Small intestine (tissue), 7 donors: ENCODE results near the gene RPL36. TPM values are rescaled to one million over a fixed set of nuclear protein-coding genes. Genes with fewer than 3 reads are reported as not detected.

Experiments
- DNase-seq, 2 donors: peaks; one replicate each; pipeline versions ENCODE4 v3.0.0 to v3.0.0-alpha.2; 2013
- FAIRE-seq: peaks from 2 replicates; lab custom pipeline; 2012; peaks lifted over from hg19 to GRCh38; lab: Jason Lieb, UNC
- H3K27ac ChIP-seq, 3 donors: one replicate each; pipeline ENCODE4 v1.5.1; 2013; ENCODE audit warnings: low read length in 2 of 3, mild to moderate bottlenecking in 2 of 3, control low read depth in 1 of 3, inconsistent platforms in 1 of 3, low read depth in 1 of 3, moderate library complexity in 1 of 3
- H3K27me3 ChIP-seq, 3 donors: one replicate each; pipeline ENCODE4 v1.6.1; 2013; ENCODE audit warnings: low read length in 3 of 3, inconsistent platforms in 1 of 3; ENCODE audit not compliant: control insufficient read depth in 3 of 3, insufficient read depth in 3 of 3
- H3K36me3 ChIP-seq, 3 donors: one replicate each; pipeline ENCODE4 v1.6.1; 2013; ENCODE audit warnings: low read length in 3 of 3, inconsistent platforms in 1 of 3, low read depth in 1 of 3, mild to moderate bottlenecking in 1 of 3, moderate library complexity in 1 of 3; ENCODE audit not compliant: control insufficient read depth in 3 of 3, insufficient read depth in 2 of 3
- H3K4me1 ChIP-seq, 3 donors: one replicate each; pipeline ENCODE4 v1.6.1; 2013; ENCODE audit warnings: low read length in 2 of 3, inconsistent platforms in 1 of 3, low read depth in 1 of 3, mild to moderate bottlenecking in 1 of 3, moderate library complexity in 1 of 3; ENCODE audit not compliant: control insufficient read depth in 3 of 3, insufficient read depth in 2 of 3
- H3K4me3 ChIP-seq, 3 donors: one replicate each; pipeline ENCODE4 v1.5.1; 2013; ENCODE audit warnings: low read length in 3 of 3, control low read depth in 1 of 3, inconsistent platforms in 1 of 3, low read depth in 1 of 3, mild to moderate bottlenecking in 1 of 3, moderate library complexity in 1 of 3
- H3K9me3 ChIP-seq, 2 donors: one replicate each; pipeline ENCODE4 v1.6.1; 2013; ENCODE audit warnings: low read depth in 1 of 2, low read length in 1 of 2; ENCODE audit not compliant: control insufficient read depth in 2 of 2, insufficient read depth in 1 of 2
- WGBS, 3 donors: extraction: QIAGEN DNeasy Blood & Tissue Kit; methylation state at CpG; one replicate each; pipeline ENCODE4 v1.1.7; 2013; 5-methylcytosine and 5-hydroxymethylcytosine counted together
- polyA plus RNA-seq, 4 donors: library from polyadenylated mRNA; stranded (reverse) in 3 of 4; unstranded in 1 of 4; fragments of 200-250 nt in 3 of 4; fragments of 120-200 nt in 1 of 4; gene quantifications; one replicate each; pipeline versions ENCODE4 v1.2.1 to v1.2.3, GENCODE V29; 2013
- donor health status: healthy with polysubstance abuse.
- donor health status: control.
- donor health status: control.
- donor health status: Bipolar disorder and iron deficiency.
- donor health status: healthy.

RPL36 gene
- polyA plus RNA-seq, 4 donors: 945 to 1,946 (median 1,407) TPM

DNA sequence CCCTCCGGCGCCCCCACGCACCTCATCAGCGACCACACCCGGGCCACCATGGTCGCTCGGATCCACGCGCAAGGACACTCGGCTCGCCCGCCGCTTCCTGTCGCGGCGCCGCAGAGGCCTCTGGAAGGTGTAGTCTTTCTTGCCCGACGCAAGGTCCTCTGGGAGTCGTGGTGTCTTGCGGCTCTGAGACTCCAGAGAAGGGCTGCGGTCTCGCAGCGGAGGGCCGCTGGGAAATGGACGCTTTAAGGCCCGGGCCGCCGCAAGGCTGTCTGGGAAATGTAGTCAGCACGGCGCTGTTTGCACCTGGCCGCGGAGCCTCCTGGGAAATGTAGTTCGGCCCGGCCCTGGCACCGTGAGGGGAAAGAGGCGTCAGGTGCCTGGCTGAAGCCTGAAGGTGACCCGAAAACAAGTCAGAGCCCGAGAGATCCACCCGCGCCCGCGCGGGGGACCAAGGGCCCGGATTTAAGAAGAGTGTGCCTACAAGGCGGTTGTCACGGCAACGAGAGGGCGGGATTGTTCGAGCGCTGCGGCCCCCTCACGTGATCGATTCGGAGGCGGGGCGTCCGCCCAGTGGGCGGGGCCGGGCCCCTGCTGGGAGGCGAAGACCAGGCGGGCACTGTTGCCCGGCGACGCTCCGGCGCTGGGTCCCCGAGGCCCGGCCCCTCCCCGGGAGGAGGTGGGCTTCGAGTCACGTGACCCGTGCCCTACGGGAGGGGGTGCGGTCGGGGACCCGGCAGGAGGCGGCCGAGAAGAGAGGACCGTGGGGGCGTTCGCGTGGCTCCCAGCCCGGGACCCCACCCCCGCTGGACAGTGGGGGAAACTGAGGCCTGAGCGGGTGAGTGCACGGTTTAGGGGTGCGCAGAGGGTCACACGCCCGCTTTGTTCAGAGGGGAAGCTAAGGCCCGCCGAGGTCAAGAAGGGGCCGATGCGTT, 9.4 kb upstream of the RPL36 start, which contains the start of the genes HSD11B1L and MICOS13:
Gene HSD11B1L (plus strand): TSS at position 591 of the 932 bp plus-strand sequence. CDS start 3,806 bp downstream, outside the sequence.
Gene MICOS13 (minus strand): TSS at position 80 of the 932 bp plus-strand sequence. CDS start 30 bp downstream, at position 50.
- WGBS, 3 donors: 0 to 1% (median 1%) methylated on average over 80 to 94 of the region's 94 CpGs
- Histone ChIP-seq H3K4me3 (peak within 1 kb of the TSS; percentile 55 to 98 (median 64)), H3K9me3 (no peaks in the 10 kb centered on the region), H3K36me3 (peaks cover 0 to 17% (median 0%) of the 10 kb centered on the region in 3 donors), H3K27ac (peak within 1 kb of the TSS; percentile 51 to 83 (median 80)), H3K4me1 (peaks cover 1 to 10% (median 6%) of the 10 kb centered on the region in 3 donors), H3K27me3 (peaks cover 0 to 4% (median 0%) of the 10 kb centered on the region in 3 donors)
- FAIRE-seq: peak; percentile 85
- peak; percentile 99 to 100 for DNase-seq

DNA sequence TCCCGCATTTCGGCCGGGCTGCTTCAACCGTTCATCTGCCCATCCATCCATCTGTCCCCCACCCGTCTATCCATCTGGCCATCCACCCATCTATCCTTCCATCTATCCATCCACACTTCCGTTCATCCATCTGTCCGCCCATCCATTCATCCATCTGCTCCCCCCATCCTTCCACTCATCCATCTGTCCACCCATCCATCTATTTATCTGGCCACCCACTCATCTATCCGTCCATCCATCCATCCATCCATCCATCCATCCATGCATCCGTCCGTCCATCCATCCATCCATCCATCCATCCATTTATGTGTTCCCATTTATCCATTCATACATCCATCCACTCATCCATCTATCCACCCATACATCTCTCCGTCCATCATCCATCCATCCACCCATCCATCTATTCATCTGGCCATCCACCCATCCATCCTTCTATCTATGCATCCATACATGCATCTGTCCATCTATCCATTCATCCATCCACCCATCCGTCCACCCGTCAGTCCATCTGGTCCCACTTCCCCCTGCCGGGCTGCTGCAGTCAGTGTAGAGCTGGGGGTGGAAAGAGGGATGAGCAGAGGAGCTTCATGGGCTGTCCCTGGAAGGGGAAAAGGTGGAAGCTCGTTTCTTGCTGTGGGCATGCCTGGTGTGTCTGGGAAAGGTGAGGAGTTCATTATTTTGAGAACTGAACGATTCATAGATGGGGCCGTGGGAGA, 8.5 kb upstream of the RPL36 start:
- WGBS, 3 donors: 63 to 69% (median 65%) methylated on average over 15 to 17 of the region's 17 CpGs
- peaks cover 0 to 17% (median 0%) of the 10 kb centered on the region in 3 donors for H3K36me3 ChIP-seq
- H3K4me1 ChIP-seq: peaks cover 1 to 14% (median 6%) of the 10 kb centered on the region in 3 donors
- DNase-seq (no peak), FAIRE-seq (no peak)
- no peaks in the 10 kb centered on the region for H3K9me3 ChIP-seq
- peaks cover 0 to 4% (median 0%) of the 10 kb centered on the region in 3 donors for H3K27me3 ChIP-seq
- H3K4me3 ChIP-seq: peak overlapping the region in 1 of 3 donors; percentile 98
- no peak overlapping the region for H3K27ac ChIP-seq

DNA sequence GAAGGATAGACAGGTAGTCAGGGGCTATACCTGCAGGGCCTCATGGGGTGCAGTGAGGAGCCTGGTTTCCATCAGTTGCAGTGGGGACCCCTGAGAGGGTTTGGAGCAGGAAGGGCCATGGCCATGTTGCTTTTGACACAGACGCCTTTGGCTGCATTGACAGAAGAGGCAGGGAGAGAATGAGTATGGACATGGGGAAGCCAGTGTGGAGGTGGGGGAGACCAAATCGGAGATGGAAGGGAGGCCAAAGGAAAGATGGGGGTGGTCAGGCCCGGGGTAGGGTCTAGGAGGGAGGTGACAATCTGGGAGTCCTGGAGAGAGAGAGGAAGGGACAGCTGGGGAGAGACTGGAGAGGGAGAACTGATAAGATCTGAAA, 8.0 kb upstream of the RPL36 start:
- Histone ChIP-seq H3K9me3 (no peaks in the 10 kb centered on the region), H3K4me3 (no peak overlapping the region), H3K27me3 (peaks cover 0 to 4% (median 0%) of the 10 kb centered on the region in 3 donors), H3K36me3 (peaks cover 0 to 14% (median 0%) of the 10 kb centered on the region in 3 donors), H3K4me1 (peaks cover 1 to 14% (median 6%) of the 10 kb centered on the region in 3 donors), H3K27ac (no peak overlapping the region)
- no peak for FAIRE-seq
- WGBS, 3 donors: 84 to 88% (median 87%) methylated on average over 3 of the region's 3 CpGs
- DNase-seq: no peak

DNA sequence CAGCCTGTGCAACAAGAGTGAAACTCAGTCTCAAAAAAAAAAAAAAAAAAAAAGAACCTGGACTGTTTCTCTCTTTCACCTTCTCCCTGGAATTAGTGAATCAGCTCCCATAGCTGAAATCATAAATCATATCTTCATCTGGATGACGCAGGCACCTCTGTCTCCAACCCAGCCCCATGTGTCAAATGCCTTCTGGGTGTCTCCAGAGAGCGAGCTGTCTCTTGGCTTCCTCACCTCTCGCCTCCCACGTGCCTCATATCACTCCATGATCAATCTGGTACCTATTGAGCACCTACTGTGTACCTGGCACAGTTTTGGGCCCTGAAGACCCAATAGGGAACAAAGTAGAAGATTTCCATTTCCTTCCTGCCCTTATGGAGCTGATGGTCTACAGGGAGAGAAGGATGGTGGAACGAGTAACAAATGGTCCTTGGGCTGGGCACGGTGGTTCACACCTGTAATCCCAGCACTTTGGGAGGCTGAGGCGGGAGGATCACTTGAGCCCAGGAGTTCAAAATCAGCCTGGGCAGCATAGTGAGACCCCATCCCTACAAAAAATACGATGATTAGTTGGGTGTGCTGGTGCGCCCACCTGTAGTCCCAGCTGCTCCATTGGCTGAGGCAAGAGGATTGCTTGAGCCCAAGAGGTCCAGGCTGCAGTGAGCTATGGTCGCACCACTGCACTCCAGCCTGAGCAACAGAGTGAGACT, 6.8 kb upstream of the RPL36 start:
- H3K9me3 ChIP-seq: no peaks in the 10 kb centered on the region
- no peak overlapping the region for H3K4me3 ChIP-seq
- peaks cover 1 to 17% (median 6%) of the 10 kb centered on the region in 3 donors for H3K4me1 ChIP-seq
- FAIRE-seq (no peak), DNase-seq (no peak)
- WGBS, 3 donors: 90 to 93% (median 91%) methylated on average over 10 of the region's 10 CpGs
- H3K27me3 ChIP-seq: peaks cover 0 to 4% (median 0%) of the 10 kb centered on the region in 3 donors
- peaks cover 0 to 2% (median 0%) of the 10 kb centered on the region in 3 donors for H3K36me3 ChIP-seq
- H3K27ac ChIP-seq: no peak overlapping the region

DNA sequence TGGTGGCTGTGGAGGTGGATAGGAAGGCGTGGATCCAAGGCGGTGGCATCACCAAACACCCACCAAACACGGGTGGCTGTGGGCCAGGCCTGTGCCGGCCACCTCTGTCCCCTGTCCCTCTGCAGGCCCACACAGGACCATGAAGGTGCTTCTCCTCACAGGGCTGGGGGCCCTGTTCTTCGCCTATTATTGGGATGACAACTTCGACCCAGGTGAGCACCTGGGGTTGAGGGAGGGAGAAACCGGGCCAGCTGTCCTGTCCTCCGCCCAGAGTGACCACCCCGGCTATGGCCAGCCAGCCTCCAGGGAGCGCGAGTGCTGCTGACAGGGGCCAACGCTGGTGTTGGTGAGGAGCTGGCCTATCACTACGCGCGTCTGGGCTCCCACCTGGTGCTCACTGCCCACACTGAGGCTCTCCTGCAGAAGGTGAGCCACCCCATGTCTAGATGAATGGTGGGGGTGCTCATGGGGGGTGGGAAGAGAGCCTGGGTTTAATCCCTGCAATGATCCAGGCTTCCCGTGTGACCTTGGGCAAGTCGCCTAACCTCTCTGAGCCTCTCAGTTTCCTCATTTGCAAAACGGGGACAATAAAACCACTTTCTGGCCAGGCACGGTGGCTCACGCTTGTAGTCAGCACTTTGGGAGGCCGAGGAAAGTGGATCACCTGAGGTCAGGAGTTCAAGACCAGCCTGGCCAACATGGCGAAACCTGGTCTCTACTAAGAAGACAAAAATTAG, 5.2 kb upstream of the RPL36 start:
- Histone ChIP-seq H3K9me3 (no peaks in the 10 kb centered on the region), H3K27me3 (peaks cover 0 to 4% (median 0%) of the 10 kb centered on the region in 3 donors), H3K4me1 (peaks cover 0 to 12% (median 1%) of the 10 kb centered on the region in 3 donors), H3K36me3 (no peaks in the 10 kb centered on the region), H3K27ac (no peak overlapping the region), H3K4me3 (no peak overlapping the region)
- 87 to 92% (median 89%) methylated on average over 21 to 22 of the region's 22 CpGs for WGBS, 3 donors
- FAIRE-seq: no peak
- no peak for DNase-seq

DNA sequence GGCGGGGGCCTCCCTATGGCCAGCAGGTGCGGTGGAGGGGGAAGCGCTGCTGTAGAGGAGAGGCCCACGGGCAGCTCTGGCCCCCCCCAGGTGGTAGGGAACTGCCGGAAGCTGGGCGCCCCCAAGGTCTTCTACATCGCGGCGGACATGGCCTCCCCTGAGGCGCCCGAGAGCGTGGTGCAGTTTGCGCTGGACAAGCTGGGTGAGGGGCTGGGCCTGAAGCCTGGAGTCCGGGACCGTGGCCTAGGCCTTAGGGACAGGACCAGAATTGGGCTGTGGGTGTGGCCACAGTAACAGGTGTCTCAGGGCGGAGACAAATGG, 3.8 kb upstream of the RPL36 start:
- Histone ChIP-seq H3K4me3 (peak overlapping the region; percentile 10 to 49 (median 40)), H3K9me3 (no peaks in the 10 kb centered on the region), H3K4me1 (peaks cover 0 to 9% (median 0%) of the 10 kb centered on the region in 3 donors), H3K27me3 (peaks cover 0 to 1% (median 0%) of the 10 kb centered on the region in 3 donors), H3K36me3 (peaks cover 0 to 5% (median 0%) of the 10 kb centered on the region in 3 donors), H3K27ac (peak overlapping the region in 2 of 3 donors; percentile 72 to 81)
- DNase-seq (no peak), FAIRE-seq (no peak)
- 25 to 35% (median 35%) methylated on average over 15 to 16 of the region's 16 CpGs for WGBS, 3 donors

DNA sequence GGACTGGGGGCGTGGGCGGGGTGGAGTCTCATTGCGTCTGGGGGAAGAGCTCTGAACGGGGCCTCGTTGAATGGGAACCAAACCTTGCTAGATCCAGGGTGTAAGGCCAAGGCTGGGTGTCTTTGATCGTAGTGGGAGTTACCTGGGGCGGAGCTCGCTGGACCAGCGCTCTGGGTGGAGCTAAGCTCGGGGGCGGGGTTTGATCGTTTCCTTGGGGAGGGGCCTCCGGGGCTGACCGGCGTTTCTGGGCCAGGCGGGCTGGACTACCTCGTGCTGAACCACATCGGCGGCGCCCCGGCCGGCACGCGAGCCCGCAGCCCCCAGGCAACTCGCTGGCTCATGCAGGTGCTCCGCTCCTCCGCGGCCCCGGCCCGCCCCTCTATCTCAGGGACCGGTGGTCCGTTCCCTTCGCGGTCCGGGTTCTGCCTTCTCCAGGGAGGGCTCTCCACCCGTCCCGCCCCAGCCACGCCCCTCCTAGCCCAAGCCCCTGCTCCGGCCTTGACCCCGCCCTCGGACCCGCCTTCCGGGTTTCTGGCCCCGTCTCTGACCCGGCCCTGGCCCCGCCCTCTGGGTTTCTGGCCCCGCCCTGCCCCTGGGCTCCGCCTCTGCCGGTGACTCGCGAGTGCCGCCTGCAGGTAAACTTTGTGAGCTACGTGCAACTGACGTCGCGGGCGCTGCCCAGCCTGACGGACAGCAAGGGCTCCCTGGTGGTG, 3.3 kb upstream of the RPL36 start:
- FAIRE-seq: no peak
- Histone ChIP-seq H3K27me3 (no peaks in the 10 kb centered on the region), H3K4me1 (peaks cover 0 to 8% (median 0%) of the 10 kb centered on the region in 3 donors), H3K4me3 (peak overlapping the region; percentile 40 to 51 (median 49)), H3K9me3 (no peaks in the 10 kb centered on the region), H3K27ac (peak overlapping the region; percentile 14 to 81 (median 72)), H3K36me3 (peaks cover 0 to 10% (median 0%) of the 10 kb centered on the region in 3 donors)
- peak; percentile 96 to 97 for DNase-seq
- WGBS, 3 donors: 0 to 1% (median 0%) methylated on average over 36 to 59 of the region's 59 CpGs
